Measurements from ENCODE around the gene SMIM14.
A peak's percentile ranks its signal among the peaks of the same experiment; 100 is the strongest.
"Not testable (repeated sequence)": the region's sequence is repeated elsewhere in the genome, so short reads cannot be mapped to it uniquely, and the experiment has no call there.

SMIM14 gene

DNA sequence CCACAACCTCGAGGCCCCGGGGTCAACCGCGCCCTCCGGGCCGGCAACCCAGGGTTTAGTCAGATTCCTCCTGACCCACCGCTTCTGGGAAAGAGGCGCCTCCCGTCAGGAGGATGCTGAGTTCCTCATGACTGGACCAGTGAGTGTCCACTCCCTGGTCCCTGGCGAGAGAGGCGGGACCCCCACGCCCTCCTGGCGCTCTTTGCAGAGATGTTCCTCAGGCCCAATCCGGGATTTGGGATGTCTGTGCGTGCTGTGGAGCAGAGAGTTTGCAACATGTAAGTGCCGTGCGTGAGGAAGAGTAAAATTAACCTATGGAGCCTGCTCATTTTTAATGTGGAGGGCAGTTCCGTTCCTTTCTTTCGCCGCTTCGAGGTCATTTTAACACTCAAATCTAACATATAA, 110.6 kb downstream of the SMIM14 start:
- DNase-seq: no peak

DNA sequence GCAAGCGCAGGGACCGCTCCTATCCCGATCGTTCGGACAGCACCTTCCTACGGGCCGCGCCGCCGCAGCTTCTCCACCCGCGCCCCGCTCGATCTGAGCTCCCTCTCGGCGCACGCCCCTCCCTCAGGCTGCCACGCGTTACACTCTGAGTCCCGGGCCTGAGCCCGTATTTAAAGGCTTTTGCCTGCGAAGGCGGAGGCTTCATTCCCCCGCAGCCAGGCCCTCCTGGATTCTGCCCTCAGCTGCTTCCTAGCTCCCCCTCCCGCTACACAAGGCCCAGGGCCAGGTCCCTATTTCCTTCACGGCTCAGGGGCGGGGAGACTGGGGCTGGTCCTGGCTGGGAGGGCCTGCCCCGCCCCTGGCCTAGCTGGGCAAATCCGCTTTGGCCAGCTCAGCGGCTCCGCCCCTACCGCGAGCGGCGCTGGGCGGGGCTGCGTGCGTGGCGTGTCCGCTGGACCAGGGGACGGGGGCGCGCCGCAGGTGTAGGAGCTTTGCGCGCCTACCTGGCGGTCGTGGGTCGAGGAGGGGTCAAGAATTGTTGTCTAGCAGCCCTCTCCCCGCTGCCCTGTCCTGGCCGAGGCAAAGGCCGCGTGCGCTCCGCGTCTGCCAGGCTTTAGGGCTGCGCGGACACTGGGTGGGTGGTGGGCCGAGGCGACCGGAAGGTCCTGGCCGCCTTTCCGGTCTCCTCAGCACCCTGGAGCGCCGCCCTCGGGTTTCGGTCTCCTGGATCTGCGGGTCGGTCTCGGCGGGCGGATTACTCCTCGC, 111.2 kb downstream of the SMIM14 start, which contains the start of gene UGDH:
Gene UGDH, minus strand, starts transcription at position 144 of the 765 bp plus-strand sequence. CDS start 5,927 bp downstream, outside the sequence.
- peak; percentile 99 for DNase-seq

DNA sequence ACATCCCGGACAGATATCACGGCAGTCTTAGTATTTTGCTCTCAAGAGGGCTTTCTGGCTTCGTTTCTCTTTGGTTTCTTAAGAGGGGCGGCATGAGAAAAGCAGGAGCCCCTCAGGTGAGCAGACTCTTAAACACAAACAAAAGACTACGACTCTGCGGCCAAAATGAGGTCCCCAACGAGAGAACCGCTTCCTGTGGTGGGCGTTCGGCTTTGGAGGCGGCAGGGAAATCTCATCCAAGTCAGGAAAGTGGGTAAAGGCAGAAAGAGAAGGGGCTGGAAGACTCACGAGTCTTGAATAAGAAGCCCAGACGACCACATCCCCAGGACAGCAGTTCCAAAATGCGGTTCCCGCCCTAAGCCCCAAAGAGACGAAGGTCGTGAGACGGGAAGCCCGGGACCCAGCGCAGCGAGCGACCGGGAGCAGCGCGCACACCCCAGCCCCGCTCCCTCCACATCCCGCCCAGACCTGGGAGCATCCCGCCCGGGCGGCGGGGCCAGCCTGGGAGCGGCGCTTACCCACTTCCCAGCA, 111.8 kb downstream of the SMIM14 start:
- DNase-seq: peak; percentile 47

DNA sequence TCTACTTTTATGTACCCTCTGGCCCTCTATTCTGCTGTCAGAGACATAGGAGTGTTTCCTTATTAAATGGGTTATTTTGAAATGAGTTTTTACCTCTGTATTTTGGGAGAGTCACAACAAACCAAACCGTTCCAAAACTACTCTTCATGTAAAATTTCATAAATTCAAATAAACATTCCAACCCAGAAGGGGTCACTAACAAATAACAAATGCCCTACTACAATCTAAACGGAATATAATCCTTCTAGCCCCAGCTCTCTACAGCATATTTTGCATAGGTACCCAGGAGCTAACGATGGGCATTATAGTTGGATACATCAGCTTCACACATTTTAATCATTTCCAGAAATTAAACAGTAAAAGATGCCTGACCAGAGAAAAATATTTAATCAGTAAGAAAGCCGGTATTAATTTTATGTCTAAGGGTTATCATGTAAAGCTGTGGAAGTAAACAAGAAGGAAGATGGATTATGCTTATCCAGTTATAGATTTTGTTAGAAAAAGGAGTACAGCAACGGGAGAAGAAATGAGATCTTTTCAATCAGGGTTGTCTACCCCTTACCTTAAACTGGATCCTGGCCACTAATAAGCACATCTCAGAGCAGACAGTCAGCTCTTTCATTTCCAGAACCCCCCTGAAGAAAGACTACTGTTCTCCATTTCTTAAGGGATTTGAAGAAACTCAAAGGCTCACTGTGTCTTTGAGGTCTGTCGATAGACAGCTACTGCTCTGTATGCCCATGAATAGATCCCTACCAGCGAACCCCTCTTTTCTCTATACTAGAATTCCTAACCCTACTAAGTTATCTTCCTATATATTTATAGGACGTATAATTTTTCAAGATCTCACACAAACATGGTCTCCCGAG, 112.6 kb downstream of the SMIM14 start:
- peak; percentile 4 for DNase-seq

DNA sequence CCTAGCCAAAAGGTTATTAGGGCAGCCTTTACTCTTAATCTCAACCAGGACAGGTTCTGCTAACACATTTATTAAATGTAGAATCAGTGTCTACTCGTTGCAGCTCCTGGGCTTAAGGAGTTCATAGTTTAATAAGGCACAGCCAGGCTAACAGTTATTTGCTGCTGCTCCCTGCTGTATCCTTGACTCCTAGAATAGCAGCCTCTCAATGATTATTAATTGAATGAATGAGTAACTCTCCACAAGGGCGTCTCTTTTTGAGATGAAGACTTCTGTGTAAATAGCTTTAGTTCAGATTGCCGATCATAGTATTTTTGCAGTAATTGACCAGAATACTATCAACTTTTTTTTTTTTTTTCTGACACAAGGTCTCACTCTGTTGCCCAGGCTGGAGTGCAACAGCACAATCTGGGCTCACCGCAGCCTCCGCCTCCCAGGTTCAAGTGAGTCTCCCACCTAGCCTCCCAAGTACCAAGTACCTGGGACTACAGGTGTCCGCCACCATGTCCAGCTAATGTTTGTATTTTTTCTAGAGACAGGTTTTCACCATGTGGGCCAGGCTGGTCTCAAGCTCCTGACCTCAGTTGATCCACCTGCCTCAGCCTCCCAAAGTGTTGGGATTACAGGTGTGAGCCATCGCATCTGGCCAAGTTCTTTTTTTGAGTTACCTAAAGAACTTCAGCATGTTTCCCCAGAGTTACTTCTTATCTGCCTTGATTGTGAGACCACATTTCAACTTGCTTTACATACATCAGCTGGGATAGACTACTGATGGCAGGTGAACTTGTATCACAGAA, 114.3 kb downstream of the SMIM14 start:
- no peak for DNase-seq

DNA sequence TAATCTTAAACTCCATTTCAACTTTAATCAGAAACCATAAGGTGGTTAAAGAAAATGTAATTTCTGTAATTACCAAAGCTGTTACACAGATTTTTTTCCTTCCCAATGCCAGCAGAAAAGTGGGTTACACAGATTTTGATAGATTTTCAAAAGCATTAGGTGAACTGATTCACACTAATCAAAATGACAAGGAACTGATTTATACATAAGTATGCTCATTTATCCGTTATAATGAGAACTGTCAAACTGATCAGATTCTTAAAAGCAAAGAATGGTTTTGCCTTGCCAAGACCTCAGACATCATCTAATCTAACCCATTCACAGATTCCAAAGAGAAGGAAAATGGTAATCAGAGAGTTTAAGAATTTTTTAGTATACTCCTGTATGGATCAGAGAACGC, 116.6 kb downstream of the SMIM14 start:
- no peak for DNase-seq

DNA sequence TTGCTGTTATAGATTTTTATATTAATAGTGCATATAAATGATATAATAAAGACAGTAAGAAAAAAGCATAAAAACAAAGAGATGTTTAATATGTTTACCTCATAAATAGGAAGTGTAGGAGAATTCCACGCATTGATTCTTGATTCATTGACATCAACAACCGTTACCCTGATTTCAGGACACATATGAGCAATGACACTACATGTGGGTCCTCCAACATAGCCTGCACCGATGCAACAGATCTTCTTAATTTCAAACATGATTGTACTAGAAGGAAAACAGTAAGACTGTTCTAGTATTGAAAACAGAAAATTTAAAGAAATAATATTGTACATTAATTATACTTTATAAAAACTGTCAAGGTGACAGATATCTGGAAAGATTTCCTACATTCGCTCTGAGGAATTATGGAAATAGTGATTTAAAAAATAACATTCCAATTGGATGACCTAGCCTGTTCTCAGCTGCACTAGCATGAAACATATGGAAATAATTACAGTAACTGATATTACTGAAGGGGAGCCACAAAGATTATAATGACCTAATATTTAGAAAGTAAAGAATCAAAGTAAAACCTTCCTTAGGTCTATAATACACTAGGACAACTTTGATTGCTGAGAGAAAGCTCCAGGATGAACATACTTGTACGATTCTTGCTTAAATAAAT, 117.3 kb downstream of the SMIM14 start:
- no peak for DNase-seq

DNA sequence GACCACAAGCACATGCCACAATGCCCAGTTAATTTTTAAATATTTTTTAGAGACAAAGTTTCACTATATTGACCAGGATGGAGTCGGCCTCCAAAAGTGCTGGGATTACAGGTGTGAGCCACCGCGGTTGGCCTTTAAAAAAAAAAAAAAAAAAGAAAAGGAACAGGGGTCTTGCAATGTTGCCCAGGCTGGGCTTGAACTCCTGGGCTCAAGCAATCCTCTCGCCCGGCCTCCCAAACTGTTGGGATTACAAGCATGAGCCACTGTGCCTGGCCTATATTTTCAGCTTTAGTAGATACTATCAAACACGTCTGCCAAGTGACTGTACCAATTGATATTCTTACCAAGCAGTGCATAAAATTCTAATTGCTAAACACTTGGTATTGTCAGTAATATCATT, 120.2 kb downstream of the SMIM14 start:
- DNase-seq: no peak

DNA sequence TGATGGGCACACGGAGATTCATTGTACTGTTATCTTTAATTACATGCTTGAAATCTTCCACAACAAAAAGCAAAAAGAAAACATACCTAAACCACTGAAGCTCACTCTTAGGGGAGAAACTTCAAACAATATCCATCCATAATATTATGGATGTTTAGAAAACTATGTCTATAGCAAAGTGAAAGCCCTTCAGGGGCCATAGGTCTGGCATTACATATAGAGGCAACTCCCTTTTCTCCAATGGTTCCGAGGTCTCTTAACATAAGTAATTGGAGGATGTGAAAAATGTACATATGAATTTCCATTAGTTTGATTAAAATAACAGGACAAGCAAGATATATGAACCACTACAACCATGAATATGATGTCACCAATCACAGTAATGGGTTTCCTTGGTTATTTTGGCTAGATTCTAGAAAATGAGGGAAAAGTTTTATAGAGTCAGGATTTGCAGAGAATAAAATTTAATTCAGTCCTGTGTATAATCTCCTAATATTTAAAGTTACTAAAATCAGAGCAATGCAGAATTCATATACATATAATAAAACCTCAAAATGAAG, 122.2 kb downstream of the SMIM14 start:
- no peak for DNase-seq

DNA sequence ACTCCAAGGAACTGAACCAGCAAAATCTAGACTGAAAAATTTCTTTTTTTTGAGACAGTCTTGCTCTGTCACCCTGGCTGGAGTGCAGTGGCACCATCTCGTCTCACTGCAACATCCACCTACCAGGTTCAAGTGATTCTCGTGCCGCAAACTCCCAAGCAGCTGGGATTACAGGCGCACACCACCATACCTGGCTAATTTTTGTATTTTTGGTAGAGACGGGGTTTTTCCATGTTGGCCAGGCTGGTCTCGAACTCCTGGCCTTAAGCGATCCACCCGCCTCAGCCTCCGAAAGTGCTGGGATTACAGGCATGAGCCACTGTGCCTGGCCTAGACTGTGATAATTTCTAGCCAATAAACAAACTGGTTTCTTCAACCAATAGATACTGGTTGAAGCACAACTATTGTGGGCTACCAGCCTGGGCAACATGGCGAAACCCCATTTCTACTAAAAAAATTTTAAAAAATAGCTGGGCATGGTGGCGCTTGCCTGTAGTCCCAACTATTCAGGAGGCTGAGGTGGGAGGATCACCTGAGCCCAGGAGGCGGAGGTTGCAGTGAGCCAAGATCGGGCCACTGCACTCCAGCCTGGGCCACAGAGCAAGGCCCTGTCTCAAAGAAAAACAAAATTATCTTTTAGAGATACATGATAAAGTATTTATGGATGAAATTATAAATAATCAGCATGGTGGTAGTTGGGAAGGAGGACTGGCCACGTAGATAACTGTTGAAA, 122.8 kb downstream of the SMIM14 start:
- not testable (repeated sequence) for DNase-seq

DNA sequence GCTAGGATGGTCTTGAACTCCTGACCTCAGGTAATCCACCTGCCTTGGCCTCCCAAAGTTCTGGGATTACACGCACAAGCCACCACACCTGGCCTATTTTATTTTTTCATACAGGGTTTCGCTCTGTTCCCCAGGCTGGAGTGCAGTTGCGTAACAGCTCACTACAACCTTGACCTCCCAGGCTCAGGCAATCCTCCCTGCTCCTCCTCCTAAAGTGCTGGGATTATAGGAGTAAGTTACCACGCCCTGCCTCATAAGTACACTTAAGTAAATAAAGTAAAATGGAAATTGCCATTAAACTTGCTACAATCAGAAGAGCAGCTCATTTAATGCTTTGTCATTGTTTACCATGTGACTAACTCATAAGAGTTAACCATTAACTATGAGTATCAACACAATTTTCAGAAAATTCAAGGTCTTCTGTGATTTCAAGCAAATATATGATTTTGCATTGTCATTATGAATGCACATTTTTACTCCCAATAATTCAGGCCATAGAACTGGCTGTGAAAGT, 123.7 kb downstream of the SMIM14 start:
- DNase-seq: no peak

DNA sequence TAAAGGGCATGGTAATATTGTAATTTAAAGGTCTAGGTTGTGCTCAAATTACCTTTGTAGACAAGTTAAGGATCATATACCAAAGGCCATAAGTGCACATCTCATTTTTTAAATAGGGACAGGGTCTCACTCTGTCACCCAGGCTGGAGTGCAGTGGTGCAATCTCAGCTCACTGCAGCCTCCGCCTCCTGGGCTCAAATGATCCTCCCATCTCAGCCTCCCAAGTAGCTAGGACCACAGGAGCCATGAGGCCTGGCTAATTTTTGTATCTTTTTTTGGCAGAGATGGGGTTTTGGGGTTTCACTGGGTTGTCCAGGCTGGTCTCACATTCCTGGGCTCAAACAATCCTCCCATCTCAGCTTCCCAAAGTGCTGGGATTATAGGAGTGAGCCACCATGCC, 124.4 kb downstream of the SMIM14 start:
- not testable (repeated sequence) for DNase-seq

DNA sequence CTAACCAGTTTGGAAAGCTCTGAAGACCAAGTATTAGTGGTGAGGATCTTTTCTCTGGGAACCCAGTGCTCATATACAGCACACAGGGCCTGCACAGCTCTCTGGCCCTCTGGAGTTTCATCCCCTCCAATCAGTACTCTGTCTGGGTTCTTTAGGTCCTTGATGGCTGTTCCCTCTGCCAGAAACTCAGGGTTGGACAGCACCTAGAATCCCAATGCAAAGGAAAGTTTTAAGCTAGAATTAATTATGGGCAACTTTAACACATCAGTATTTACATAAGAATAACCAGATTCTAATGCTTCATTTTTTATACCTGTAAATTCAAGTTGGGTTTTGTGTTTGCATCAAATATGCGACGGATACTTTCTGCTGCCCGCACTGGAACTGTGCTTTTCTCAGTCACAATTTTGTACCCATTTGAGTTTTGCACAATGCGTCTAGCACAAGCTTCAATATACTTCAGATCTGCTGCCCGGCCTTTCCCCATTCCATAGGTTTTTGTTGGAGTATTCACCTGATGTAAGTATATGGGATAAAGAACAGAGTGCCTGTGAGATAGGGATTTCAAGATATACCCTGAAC, 128.2 kb downstream of the SMIM14 start:
- DNase-seq: no peak

DNA sequence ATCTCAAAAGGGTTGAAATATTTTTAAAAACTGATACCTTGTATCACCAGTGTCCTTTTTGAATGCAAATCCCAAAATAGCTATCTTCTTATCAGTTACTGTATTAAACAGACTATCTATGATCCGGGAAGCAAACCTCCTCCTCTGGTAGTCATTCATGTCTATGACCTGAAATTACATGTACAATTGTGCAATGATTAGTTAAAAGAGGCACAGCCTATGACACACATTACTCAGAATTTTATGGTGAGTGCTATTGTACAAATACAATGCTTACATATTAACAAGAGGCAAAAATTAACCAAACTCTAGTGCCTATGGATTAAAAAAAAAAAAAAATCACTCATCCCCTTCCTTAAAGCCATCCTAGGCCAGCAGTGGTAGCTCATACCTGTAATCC, 133.1 kb downstream of the SMIM14 start:
- DNase-seq: no peak

DNA sequence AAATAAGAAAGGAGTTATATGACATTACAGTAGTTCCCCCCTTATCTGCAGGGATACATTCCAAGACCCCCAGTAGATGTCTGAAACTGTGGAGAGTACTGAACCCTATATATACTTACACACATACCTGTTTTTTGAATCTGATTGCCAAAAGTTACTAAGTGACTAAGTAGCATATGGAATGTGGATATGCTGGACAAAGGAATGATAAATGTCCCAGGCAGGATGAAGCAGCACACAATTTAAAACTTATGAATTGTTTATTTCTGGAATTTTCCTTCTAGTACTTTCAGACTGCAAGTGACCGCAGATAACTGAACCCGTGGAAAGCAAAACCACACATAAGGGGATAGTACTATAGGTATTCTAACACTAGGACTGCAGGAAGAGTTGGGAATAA, 134.1 kb downstream of the SMIM14 start:
- DNase-seq: no peak

DNA sequence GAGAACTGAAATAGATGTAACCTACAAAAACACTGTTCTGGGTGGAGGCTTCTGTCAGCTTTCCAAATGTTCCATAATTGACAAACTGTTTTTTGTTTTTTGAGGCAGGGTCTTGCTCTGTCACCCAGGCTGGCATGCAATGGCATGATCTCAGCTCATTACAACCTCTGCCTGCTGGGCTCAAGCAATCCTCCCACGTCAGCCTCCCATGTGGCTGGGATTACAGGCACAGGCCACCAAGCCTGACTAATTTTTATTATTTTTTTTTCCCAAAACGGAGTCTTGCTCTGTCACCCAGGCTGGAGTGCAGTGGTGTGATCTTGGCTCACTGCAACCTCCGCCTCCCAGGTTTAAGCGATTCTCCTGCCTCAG, 136.0 kb downstream of the SMIM14 start:
- DNase-seq: not testable (repeated sequence)

DNA sequence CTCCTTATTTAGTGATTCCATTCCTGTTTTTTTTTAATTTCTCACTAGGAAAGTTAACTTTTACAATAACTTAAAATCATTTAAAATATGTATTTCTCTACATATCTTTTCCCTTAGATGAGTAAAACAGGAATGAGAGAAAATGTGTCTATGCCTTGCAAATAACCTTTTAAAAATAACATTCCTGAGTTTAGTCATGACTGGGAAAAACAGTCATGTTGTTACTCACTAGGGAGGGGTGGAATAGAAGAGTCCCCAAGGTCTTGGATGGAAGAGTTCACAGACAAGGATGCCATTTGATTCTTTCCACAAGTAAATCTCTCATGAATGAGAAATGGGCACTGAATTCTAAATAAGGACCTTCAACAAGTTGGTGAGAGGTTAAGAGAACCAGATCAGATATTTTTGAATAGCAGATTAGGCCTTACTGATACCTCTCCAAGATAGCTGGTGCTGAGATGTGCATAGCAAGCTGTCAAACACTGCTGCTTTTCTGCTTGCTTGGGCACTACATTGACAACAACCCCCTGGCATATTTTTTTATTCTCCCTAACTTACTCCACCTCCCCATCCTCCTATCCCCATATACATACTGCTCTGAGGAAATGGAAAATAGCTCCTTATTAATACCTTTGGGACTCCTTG, 136.5 kb downstream of the SMIM14 start:
- no peak for DNase-seq

DNA sequence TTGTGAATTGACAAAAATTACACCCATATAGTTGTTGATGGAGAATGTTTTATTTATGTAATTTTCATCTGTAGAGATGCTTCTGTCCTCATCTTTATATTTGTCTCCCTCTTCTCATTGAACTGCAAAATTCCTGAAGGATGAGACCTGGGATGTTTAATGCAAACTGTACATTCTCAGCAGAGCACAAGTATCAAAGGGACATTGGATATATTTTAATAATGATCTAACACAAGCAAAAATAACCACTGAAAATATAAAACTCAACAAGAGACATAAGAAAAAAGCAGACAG, 140.0 kb downstream of the SMIM14 start:
- DNase-seq: no peak

DNA sequence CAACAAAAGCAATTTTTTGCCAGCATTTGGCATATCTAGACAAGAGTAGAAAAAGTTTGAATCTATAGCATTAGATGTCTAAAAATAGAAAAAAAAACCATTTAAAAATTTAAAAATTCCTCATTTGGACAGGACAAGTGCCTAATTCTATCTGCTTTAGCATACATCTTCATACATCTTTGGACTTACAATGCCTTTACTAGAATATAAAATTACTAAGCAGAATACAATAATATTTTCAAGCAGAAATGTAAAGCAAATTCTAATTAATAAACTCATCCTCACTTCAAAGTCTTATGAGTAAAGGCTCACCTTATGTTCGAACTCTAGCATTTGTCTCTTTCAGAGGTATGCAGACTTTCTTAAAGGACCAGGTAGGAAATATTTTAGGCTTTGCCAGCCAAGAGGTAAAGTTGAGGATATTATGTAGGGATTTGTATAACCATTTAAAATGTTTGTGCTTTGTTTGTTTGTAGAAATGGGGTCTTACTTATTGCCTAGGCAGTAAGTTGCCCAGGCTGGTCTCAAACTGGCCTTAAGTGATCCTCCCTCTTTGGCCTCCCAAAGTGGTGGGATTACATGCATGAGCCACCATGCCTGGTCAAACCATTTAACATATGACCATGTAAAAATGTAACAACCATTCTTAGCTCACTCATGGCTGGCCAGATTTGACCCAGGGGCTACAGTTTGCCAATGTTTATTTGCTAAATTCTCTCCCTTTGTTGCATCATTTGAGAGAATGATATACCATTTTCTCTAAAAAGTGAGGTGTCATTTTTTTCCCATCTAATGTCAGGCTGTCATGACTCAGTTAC, 140.5 kb downstream of the SMIM14 start:
- no peak for DNase-seq

Measured in midbrain (tissue), 1 donor.